Stimulated activated CD8-positive, alpha-beta memory T cell treated with anti-CD3 and anti-CD28 coated beads, Interleukin-4, amount 100 ng/mL, for 4 hours (primary cell): ENCODE results near the gene IDNK.

ENCODE experiments used
- DNase-seq, 2 donors: peaks; one replicate each; pipeline ENCODE4 v3.0.0-alpha.2; 2020; ENCODE audit warnings: low read depth in 2 of 2, low spot score in 1 of 2

IDNK gene

GRCh38 chr9:83633255-83633654, 10.3 kb downstream of the IDNK start:
- no peak for DNase-seq

DNA sequence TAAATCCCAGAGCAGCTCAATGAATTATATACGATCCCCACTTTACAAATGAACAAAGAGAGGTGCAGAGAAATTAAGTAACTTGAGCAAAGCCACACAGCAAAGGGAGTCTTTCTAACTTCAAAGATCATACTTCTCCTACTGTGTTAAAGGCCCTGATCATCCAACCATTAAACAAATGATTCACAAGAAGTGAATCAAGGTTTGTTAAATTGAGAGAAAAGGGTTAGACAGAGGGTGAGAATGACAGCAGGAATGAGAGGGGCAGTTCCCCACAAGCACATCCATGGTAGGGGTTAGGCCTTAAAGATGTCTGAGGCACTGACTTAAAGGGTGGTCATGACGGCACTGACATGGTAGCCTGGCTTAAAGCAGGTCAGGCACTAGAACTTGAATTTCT, 10.7 kb downstream of the IDNK start:
- no peak for DNase-seq

DNA sequence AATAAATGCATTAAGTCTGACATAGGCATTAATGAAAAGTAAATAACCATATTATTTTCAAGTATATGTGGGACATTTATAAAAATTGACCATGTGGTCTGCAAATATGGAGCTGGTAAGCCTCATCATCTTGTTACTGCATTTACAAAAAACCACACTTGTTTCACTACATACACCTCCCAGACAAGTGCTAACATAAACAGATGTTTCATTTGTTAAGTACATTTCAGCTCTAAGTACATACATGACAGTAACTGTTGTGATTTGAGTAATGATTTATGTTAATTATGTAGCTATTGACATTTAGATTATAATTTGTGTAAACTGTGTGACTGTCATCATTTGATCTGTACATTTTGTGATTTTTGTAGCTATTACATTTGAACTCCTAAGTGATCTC, 13.9 kb downstream of the IDNK start:
- no peak for DNase-seq

GRCh38 chr9:83637389-83637788, 14.4 kb downstream of the IDNK start:
- no peak for DNase-seq

- DNase-seq = no peak
Measured at GRCh38 chr9:83639266-83639665, 16.3 kb downstream of the IDNK start.

GRCh38 chr9:83642793-83643192, 19.9 kb downstream of the IDNK start:
- DNase-seq = no peak

GRCh38 chr9:83646500-83647239, 23.7 kb downstream of the IDNK start:
- DNase-seq = no peak

DNA sequence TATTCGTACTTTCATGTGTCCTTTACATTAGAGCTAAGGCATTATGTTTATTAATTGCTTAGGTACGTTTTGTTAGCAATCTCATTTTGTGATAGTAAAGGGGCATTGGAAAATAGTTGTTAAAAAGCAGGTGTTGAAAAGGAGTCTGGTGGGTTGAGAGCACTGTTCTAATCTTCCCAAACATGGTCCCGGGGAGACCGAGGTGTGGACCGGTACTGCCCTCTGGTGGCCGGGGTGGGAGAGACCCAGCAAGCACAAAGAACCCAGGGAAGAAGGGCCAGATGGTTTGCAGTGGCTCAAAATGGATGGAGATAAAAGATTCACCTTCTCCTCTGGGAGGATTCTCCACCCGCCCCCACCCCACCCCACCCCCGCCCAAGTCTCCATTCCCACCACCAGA, 26.1 kb downstream of the IDNK start:
- peak; percentile 42 to 64 for DNase-seq

- no peak for DNase-seq
Measured at GRCh38 chr9:83649515-83649914, 26.6 kb downstream of the IDNK start.

DNA sequence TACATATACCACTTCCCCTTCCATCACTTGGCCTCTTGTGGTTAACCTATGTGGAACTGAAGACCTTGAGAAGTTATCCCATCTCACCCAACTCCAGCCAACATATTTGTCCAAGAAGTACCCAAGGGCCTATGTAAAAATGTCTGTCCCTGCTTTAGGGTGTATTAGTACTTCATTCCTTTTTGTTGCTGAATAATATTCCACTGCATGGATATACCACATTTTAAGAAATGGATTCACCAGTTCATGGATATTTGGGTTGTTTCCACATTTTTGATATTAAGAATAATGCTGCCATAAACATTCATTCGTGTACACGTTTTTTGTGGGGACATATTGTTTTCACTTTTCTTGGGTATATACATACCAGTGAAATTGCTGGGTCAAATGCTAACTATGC, 28.6 kb downstream of the IDNK start:
- no peak for DNase-seq

DNA sequence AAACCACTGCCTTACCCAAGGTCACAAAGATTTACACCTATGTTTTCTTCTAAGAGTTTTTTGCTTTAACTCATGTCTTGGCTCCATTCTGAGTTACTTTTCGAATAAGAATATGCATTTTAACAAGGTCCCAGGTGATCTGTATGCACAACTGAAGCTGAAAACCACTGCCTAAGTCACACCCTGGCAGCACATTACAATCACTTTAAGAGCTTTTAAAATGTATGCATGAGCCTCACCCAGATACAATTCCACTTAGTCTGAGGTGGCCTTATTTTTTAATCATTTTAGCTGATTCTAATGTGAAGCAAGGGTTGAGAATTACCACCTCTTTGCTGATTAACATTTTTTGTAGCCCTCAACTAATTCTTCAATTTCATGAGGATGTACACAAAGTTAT, 29.5 kb downstream of the IDNK start:
- DNase-seq = no peak

DNA sequence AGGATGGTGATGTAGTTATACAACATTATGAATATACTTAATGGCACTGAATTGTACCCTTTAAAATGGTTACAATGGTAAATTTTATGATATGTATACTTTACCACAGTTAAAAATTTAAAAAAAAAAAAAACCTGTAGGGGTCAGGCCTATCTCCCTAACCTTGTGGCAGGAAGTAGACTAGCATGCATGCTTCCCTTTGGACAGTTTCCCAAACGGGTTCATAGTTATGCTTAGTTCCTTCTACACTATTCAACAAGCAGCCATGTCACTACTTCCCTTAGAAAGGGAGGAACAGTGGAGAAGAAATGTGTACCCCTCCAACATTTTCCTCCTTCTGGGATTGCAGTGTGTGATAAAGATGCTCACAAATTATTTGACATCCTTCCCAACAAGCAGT, 32.5 kb downstream of the IDNK start:
- DNase-seq = no peak

- no peak for DNase-seq
Measured at GRCh38 chr9:83656032-83656680, 33.2 kb downstream of the IDNK start.

DNA sequence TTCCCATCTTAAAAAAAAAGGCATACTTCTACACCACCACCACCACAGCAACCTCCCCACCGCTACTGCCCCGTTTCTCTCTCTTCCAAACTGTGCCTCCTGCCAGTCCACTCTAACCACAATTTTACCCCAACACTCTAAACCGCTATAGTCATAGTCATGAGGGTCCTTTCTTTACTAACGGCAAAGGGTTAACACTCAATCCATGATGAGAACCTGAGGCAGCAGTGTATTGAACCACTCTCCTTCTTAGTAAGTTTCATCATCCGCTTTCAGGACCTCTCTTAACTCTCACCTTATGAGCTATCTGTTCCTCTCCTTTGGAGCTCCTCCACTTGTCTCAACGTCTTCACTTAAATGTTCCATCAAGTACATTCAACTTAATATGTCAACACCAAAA, 34.0 kb downstream of the IDNK start:
- no peak for DNase-seq

- no peak for DNase-seq
Measured at GRCh38 chr9:83662933-83663332, 40.0 kb downstream of the IDNK start.

- DNase-seq = no peak
Measured at GRCh38 chr9:83665580-83666200, 42.7 kb downstream of the IDNK start.

GRCh38 chr9:83669067-83669466, 46.1 kb downstream of the IDNK start:
- no peak for DNase-seq

DNA sequence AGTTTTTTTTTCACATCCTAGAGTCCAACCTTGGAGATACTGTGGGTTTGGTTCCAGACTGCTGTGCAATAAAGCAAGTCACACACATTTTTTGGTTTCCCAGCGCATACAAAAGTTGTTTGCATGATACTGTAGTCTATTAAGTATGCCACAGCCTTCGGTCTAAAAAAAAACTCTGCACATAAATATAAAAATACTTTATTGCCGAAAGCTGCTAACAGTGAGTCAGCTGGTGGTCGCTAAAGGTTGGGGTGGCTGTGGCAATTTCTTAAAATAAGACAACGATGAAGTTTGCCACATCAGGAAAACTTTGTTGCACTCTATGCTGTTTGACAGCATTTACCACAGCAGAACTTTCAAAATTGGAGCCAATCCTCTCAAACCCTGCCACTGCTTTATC, 47.4 kb downstream of the IDNK start:
- no peak for DNase-seq

DNA sequence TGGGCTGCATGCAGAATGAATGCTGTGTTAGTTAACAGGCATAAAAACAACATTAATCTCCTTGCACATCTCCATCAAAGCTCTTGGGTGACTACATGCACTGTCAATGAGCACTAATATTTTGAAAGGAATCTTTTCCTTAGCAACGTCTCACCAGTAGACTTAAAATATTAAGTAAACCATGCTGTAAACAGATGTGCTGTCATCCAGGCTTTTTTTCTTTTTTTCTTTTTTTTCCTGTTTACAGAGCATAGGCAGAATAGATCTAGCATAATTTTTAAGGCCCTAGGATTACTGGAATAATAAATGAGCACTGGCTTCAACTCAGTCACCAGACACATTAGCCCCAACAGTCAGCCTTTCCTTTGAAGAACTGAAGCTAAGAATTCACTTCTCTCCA, 48.5 kb downstream of the IDNK start:
- DNase-seq = no peak

DNA sequence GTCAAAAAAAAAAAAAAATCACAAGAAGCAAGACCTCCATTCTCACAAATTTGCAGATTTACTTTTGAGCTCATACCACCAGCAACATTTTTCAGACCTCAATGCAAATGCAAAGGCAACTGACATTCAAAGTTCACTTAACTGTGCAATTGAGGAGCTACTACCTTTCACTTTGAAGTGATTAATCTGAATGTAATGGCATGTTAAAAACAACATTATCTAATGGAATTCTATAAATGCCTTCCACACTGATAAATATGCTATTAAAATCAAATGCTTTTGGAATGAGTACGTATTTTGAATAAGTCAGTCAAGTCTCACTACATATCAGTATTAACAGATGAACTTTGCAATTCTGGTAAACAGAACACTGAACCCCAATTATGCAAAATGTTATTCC, 52.5 kb downstream of the IDNK start:
- no peak for DNase-seq

DNA sequence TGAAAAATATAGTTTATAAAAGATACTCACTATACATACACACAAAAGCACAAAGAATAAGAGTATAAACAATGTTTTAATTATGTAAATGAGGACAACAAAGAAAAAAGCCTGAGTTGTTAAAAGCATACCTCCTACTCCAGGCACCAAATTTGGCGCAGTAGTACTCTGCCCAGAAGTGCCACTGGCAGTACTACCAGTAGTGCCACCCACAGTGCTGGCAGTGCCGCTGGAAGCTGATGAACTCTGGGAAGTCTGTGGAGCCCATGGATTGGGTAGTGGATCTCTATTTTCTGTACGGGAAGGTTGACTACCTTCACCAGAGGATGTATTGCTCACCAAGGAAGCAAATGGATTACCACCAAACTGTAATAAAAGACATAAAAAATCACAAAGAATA, 54.7 kb downstream of the IDNK start:
- DNase-seq = no peak

- DNase-seq = no peak
Measured at GRCh38 chr9:83680233-83680632, 57.3 kb downstream of the IDNK start.

DNA sequence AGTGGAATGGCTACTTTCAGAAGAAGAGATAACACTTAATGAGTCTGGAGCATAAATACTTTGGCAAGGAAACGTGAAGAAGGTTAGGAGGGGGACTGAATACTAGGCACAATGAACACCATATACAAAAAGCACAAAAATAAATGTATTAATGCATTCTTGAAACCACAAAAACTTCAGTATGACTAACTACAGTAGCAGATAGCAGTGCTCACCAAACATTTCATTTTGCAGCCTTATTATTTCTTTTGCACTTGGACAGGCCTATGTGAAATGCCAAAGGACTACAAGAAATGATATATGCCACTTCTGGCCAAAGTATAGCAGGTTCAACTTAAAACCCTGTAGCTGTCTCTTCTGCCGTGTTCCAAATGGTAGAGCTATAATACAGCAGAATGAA, 58.5 kb downstream of the IDNK start:
- DNase-seq = no peak
